Keratinocyte (primary cell): ENCODE data around the gene FLII. TPM values are rescaled to one million over a fixed set of nuclear protein-coding genes. Genes with fewer than 3 reads are reported as not detected.

Source experiments
- DNase-seq: peaks from one replicate; pipeline ENCODE4 v3.0.0-alpha.2; 2011; ENCODE audit warnings: low read depth, missing footprints, low spot score
- FAIRE-seq: peaks from 2 replicates; lab custom pipeline; 2011; peaks lifted over from hg19 to GRCh38; lab: Jason Lieb, UNC
- H2AFZ ChIP-seq: 2 replicates; pipeline ENCODE4 v1.6.0; 2012; ENCODE audit warnings: low read length, control low read depth, inconsistent platforms; ENCODE audit not compliant: control insufficient read depth
- H3K27ac ChIP-seq: 2 replicates; pipeline ENCODE4 v1.5.1; 2011; ENCODE audit warnings: low read length; ENCODE audit not compliant: control insufficient read depth, insufficient read depth
- H3K27me3 ChIP-seq: 3 replicates; pipeline ENCODE4 v1.6.0; 2011; ENCODE audit warnings: low read length; ENCODE audit not compliant: control insufficient read depth, insufficient read depth; ENCODE audit errors: extremely low read depth
- H3K36me3 ChIP-seq, 2 experiments: 2 replicates in 1 of 2; 3 replicates in 1 of 2; pipeline ENCODE4 v1.5.1; 2011; ENCODE audit warnings: low read length in 2 of 2, mild to moderate bottlenecking in 1 of 2; ENCODE audit not compliant: control insufficient read depth in 2 of 2, insufficient read depth in 2 of 2; ENCODE audit errors: extremely low read depth in 1 of 2
- H3K4me1 ChIP-seq: 3 replicates; pipeline ENCODE4 v1.5.1; 2011; ENCODE audit warnings: low read length; ENCODE audit not compliant: control insufficient read depth, insufficient read depth; ENCODE audit errors: extremely low read depth
- H3K4me2 ChIP-seq: 3 replicates; pipeline ENCODE4 v1.6.0; 2011; ENCODE audit warnings: low read depth, low read length; ENCODE audit not compliant: control insufficient read depth, insufficient read depth; ENCODE audit errors: extremely low read depth
- H3K4me3 ChIP-seq, 3 experiments: fragments of 200-600 bp in 1 of 3; sonication (generic) in 1 of 3; 2 replicates in 2 of 3; 3 replicates in 1 of 3; pipeline ENCODE4 v1.5.1; 2011 to 2016; ENCODE audit warnings: low read length in 3 of 3, mild to moderate bottlenecking in 3 of 3, control low read depth in 2 of 3, inconsistent platforms in 1 of 3, low read depth in 1 of 3, mixed read lengths in 1 of 3, mixed run types in 1 of 3, moderate library complexity in 1 of 3; ENCODE audit not compliant: control insufficient read depth in 2 of 3, insufficient read depth in 2 of 3; ENCODE audit errors: extremely low read depth in 1 of 3
- H3K79me2 ChIP-seq: 2 replicates; pipeline ENCODE4 v1.6.0; 2012; ENCODE audit warnings: low read length; ENCODE audit not compliant: control insufficient read depth, insufficient read depth
- H3K9ac ChIP-seq: 3 replicates; pipeline ENCODE4 v1.6.0; 2011; ENCODE audit warnings: low read length; ENCODE audit not compliant: control insufficient read depth, insufficient read depth; ENCODE audit errors: extremely low read depth
- H3K9me1 ChIP-seq: 3 replicates; pipeline ENCODE4 v1.6.0; 2011; ENCODE audit warnings: low read length; ENCODE audit not compliant: control insufficient read depth, insufficient read depth; ENCODE audit errors: extremely low read depth
- H3K9me3 ChIP-seq: 2 replicates; pipeline ENCODE4 v1.5.1; 2012; ENCODE audit warnings: low read depth, low read length; ENCODE audit not compliant: control insufficient read depth
- H4K20me1 ChIP-seq: 3 replicates; pipeline ENCODE4 v1.6.0; 2011; ENCODE audit warnings: low read length; ENCODE audit not compliant: control insufficient read depth, insufficient read depth; ENCODE audit errors: extremely low read depth
- CTCF ChIP-seq, 3 experiments: IDR thresholded peaks in 1 of 3; conservative IDR thresholded peaks in 1 of 3; optimal IDR thresholded peaks in 1 of 3; 2 replicates in 2 of 3; 3 replicates in 1 of 3; pipeline versions ENCODE3 to v1.5.1; 2011; ENCODE audit warnings: low read length in 3 of 3, mild to moderate bottlenecking in 3 of 3, moderate library complexity in 2 of 3, control low read depth in 1 of 3, inconsistent platforms in 1 of 3; ENCODE audit not compliant: insufficient read depth in 2 of 3; ENCODE audit errors: extremely low read depth in 1 of 3
- EZH2 ChIP-seq: IDR thresholded peaks from one replicate; pipeline ENCODE4 v1.6.1; 2012; ENCODE audit warnings: inconsistent platforms, mild to moderate bottlenecking, low read length, moderate library complexity
- dilution Hi-C: fragments of 300-500 bp; cut with MboI; formaldehyde crosslinking; loops from one replicate; pipeline ENCODE4 v1.7.0; 2020; ENCODE audit warnings: low sequenced_read_pairs; ENCODE audit not compliant: extremely low pct_ligation_motif_present
- polyA plus RNA-seq, 5 experiments: library from polyadenylated mRNA; depleted of rRNA in 3 of 5; stranded (reverse) in 3 of 5; stranded (forward) in 1 of 5; unstranded in 1 of 5; fragments of >200 nt; gene quantifications; 1 replicate in 1 of 5; 2 replicates in 3 of 5; 3 replicates in 1 of 5; pipeline versions ENCODE4 v1.2.1 to v1.2.3, GENCODE V29; 2011 to 2012; ENCODE audit warnings: missing spikeins in 2 of 5, low read depth in 1 of 5, low replicate concordance in 1 of 5

Gene FLII
- polyA plus RNA-seq, 1 donor (not counting 4 experiments of a cell fraction or from before 2014, with no cell fraction given), result 376 TPM

DNA sequence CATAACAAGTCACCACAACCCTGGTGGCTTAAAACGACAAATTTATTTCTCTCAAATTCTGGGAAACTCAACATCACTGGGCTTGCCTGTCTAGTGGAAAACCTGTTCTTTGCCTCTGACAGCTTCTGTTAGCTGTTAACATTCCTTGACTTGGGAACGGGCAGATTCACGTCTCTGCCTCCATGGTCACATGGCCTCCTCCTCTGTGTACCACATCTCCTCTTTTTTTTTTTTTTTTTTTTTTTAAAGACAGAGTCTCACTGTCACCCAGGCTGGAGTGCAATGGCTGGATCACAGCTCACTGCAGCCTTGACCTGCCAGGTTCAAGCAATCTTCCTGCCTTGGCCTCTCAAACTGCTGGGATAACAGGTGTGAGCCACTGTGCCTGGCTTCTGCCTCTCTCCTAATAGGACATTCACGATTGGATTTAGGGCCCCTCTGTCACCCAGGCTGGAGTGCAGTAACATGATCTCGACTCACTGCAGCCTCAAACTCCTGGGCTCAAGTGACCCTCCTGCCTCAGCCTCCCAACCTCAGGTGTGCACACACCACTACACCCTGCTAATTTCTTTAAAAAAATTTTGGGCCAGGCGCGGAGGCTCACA, 44.8 kb downstream of the FLII start:
- dilution Hi-C loops, result no loop called here

GRCh38 chr17:18208092-18208491, 50.4 kb downstream of the FLII start:
- H3K4me2 ChIP-seq, result no peak overlapping the region
- H3K27me3 ChIP-seq, result no peaks in the 10 kb centered on the region
- no peak overlapping the region for H3K27ac ChIP-seq
- H3K9me3 ChIP-seq, result no peaks in the 10 kb centered on the region
- no peak overlapping the region for H3K4me3 ChIP-seq
- dilution Hi-C loops, result no loop called here
- no peaks in the 10 kb centered on the region for H3K4me1 ChIP-seq
- FAIRE-seq, result no peak
- H4K20me1 ChIP-seq, result peaks cover 18% of the 10 kb centered on the region
- H3K9me1 ChIP-seq, result no peaks in the 10 kb centered on the region
- no peak for DNase-seq
- peaks cover 22% of the 10 kb centered on the region for H3K79me2 ChIP-seq
- no peak overlapping the region for H2AFZ ChIP-seq
- TF ChIP-seq CTCF (optimal IDR thresholded peaks at IDR 0.05 in 1 of 3, IDR thresholded peaks at IDR 0.05 in 1 of 3, conservative IDR thresholded peaks at IDR 0.05 in 1 of 3; ENCODE audit: extremely low read depth in 1 of 3, insufficient read depth in 2 of 3, low read length in 3 of 3) (no peak), EZH2 (no peak)
- H3K36me3 ChIP-seq, result peaks cover 34 to 42% of the 10 kb centered on the region in 2 experiments
- no peak overlapping the region for H3K9ac ChIP-seq

More for the DNA sequence above, 44.8 kb downstream of the FLII start:
- H3K27me3 ChIP-seq, result no peaks in the 10 kb centered on the region
- H3K27ac ChIP-seq, result no peak overlapping the region
- H3K4me3 ChIP-seq, result no peak overlapping the region
- H3K9me3 ChIP-seq, result no peaks in the 10 kb centered on the region
- peaks cover 9 to 14% of the 10 kb centered on the region in 2 experiments for H3K36me3 ChIP-seq
- H2AFZ ChIP-seq, result no peak overlapping the region
- DNase-seq (no peak), FAIRE-seq (no peak)
- H3K9me1 ChIP-seq, result no peaks in the 10 kb centered on the region
- no peaks in the 10 kb centered on the region for H4K20me1 ChIP-seq
- H3K4me1 ChIP-seq, result no peaks in the 10 kb centered on the region
- H3K79me2 ChIP-seq, result no peaks in the 10 kb centered on the region
- no peak overlapping the region for H3K4me2 ChIP-seq
- no peak overlapping the region for H3K9ac ChIP-seq
- no peak for TF ChIP-seq CTCF (optimal IDR thresholded peaks at IDR 0.05 in 1 of 3, IDR thresholded peaks at IDR 0.05 in 1 of 3, conservative IDR thresholded peaks at IDR 0.05 in 1 of 3; ENCODE audit: extremely low read depth in 1 of 3, insufficient read depth in 2 of 3, low read length in 3 of 3)
- no peak for TF ChIP-seq EZH2
